Measurements from ENCODE around the gene ZP2. TPM values are rescaled to one million over a fixed set of nuclear protein-coding genes. Genes with fewer than 3 reads are reported as not detected.
"Not testable (repeated sequence)": the region's sequence is repeated elsewhere in the genome, so short reads cannot be mapped to it uniquely, and the experiment has no call there.

ZP2 gene
- polyA plus RNA-seq, result under 1 TPM in 1 of 2 donors, not detected in 1; 0.01 TPM

- Histone ChIP-seq H3K27ac (ENCODE audit: low read depth in 2 of 2, low read length in 1 of 2) (no peak within 1 kb of the TSS), H3K4me3 (ENCODE audit: low read depth in 1 of 2, low read length in 2 of 2) (no peak within 1 kb of the TSS), H3K27me3 (ENCODE audit: control insufficient read depth in 1 of 2, insufficient read depth in 2 of 2, low read length in 2 of 2) (no peaks in the 10 kb centered on the region), H3K9me3 (ENCODE audit: control insufficient read depth in 2 of 2, insufficient read depth in 1 of 2, low read depth in 1 of 2, low read length in 1 of 2) (no peaks in the 10 kb centered on the region), H3K4me1 (ENCODE audit: control insufficient read depth in 2 of 2, insufficient read depth in 2 of 2, low read length in 1 of 2) (no peaks in the 10 kb centered on the region), H3K36me3 (ENCODE audit: control insufficient read depth in 2 of 2, insufficient read depth in 2 of 2, low read length in 1 of 2) (no peaks in the 10 kb centered on the region)
- WGBS, 2 donors, result 70 to 74% methylated on average over 5 of the region's 5 CpGs
Observed at GRCh38 chr16:21211486-21211885, at the start of gene ZP2. TSS of gene ZP2 (minus strand) at chr16:21211574. CDS start at chr16:21211547, 27 bp downstream.

GRCh38 chr16:21257284-21257683, 45.9 kb upstream of the ZP2 start:
- Histone ChIP-seq H3K9me3 (ENCODE audit: control insufficient read depth in 2 of 2, insufficient read depth in 1 of 2, low read depth in 1 of 2, low read length in 1 of 2) (no peaks in the 10 kb centered on the region), H3K36me3 (ENCODE audit: control insufficient read depth in 2 of 2, insufficient read depth in 2 of 2, low read length in 1 of 2) (no peaks in the 10 kb centered on the region), H3K4me3 (ENCODE audit: low read depth in 1 of 2, low read length in 2 of 2) (no peak overlapping the region), H3K27me3 (ENCODE audit: control insufficient read depth in 1 of 2, insufficient read depth in 2 of 2, low read length in 2 of 2) (no peaks in the 10 kb centered on the region), H3K4me1 (ENCODE audit: control insufficient read depth in 2 of 2, insufficient read depth in 2 of 2, low read length in 1 of 2) (no peaks in the 10 kb centered on the region), H3K27ac (ENCODE audit: low read depth in 2 of 2, low read length in 1 of 2) (no peak overlapping the region)
- 85% methylated on average over 4 of the region's 4 CpGs for WGBS, 2 donors

- H3K36me3 ChIP-seq (ENCODE audit: control insufficient read depth in 2 of 2, insufficient read depth in 2 of 2, low read length in 1 of 2), result no peaks in the 10 kb centered on the region
- H3K9me3 ChIP-seq (ENCODE audit: control insufficient read depth in 2 of 2, insufficient read depth in 1 of 2, low read depth in 1 of 2, low read length in 1 of 2), result no peaks in the 10 kb centered on the region
- H3K4me3 ChIP-seq (ENCODE audit: low read depth in 1 of 2, low read length in 2 of 2), result no peak overlapping the region
- H3K4me1 ChIP-seq (ENCODE audit: control insufficient read depth in 2 of 2, insufficient read depth in 2 of 2, low read length in 1 of 2), result no peaks in the 10 kb centered on the region
- 92 to 94% methylated on average over 2 of the region's 2 CpGs for WGBS, 2 donors
- H3K27me3 ChIP-seq (ENCODE audit: control insufficient read depth in 1 of 2, insufficient read depth in 2 of 2, low read length in 2 of 2), result no peaks in the 10 kb centered on the region
- H3K27ac ChIP-seq (ENCODE audit: low read depth in 2 of 2, low read length in 1 of 2), result no peak overlapping the region
Observed at GRCh38 chr16:21256636-21257035, 45.3 kb upstream of the ZP2 start.

- no peaks in the 10 kb centered on the region for H3K9me3 ChIP-seq (ENCODE audit: control insufficient read depth in 2 of 2, insufficient read depth in 1 of 2, low read depth in 1 of 2, low read length in 1 of 2)
- no peak overlapping the region for H3K27ac ChIP-seq (ENCODE audit: low read depth in 2 of 2, low read length in 1 of 2)
- H3K36me3 ChIP-seq (ENCODE audit: control insufficient read depth in 2 of 2, insufficient read depth in 2 of 2, low read length in 1 of 2), result no peaks in the 10 kb centered on the region
- no peaks in the 10 kb centered on the region for H3K4me1 ChIP-seq (ENCODE audit: control insufficient read depth in 2 of 2, insufficient read depth in 2 of 2, low read length in 1 of 2)
- no peak overlapping the region for H3K4me3 ChIP-seq (ENCODE audit: low read depth in 1 of 2, low read length in 2 of 2)
- peaks cover 0 to 4% of the 10 kb centered on the region in 2 donors for H3K27me3 ChIP-seq (ENCODE audit: control insufficient read depth in 1 of 2, insufficient read depth in 2 of 2, low read length in 2 of 2)
- 84 to 86% methylated on average over 3 of the region's 3 CpGs for WGBS, 2 donors
Observed at GRCh38 chr16:21253470-21253869, 42.1 kb upstream of the ZP2 start.

- Histone ChIP-seq H3K9me3 (ENCODE audit: control insufficient read depth in 2 of 2, insufficient read depth in 1 of 2, low read depth in 1 of 2, low read length in 1 of 2) (no peaks in the 10 kb centered on the region), H3K4me3 (ENCODE audit: low read depth in 1 of 2, low read length in 2 of 2) (no peak overlapping the region), H3K4me1 (ENCODE audit: control insufficient read depth in 2 of 2, insufficient read depth in 2 of 2, low read length in 1 of 2) (no peaks in the 10 kb centered on the region), H3K27me3 (ENCODE audit: control insufficient read depth in 1 of 2, insufficient read depth in 2 of 2, low read length in 2 of 2) (peaks cover 0 to 4% of the 10 kb centered on the region in 2 donors), H3K36me3 (ENCODE audit: control insufficient read depth in 2 of 2, insufficient read depth in 2 of 2, low read length in 1 of 2) (no peaks in the 10 kb centered on the region), H3K27ac (ENCODE audit: low read depth in 2 of 2, low read length in 1 of 2) (no peak overlapping the region)
- WGBS, 2 donors, result 80 to 82% methylated on average over 15 of the region's 15 CpGs
Observed at GRCh38 chr16:21250072-21250923, 38.9 kb upstream of the ZP2 start.

- H3K9me3 ChIP-seq (ENCODE audit: control insufficient read depth in 2 of 2, insufficient read depth in 1 of 2, low read depth in 1 of 2, low read length in 1 of 2); H3K27ac ChIP-seq (ENCODE audit: low read depth in 2 of 2, low read length in 1 of 2); H3K4me1 ChIP-seq (ENCODE audit: control insufficient read depth in 2 of 2, insufficient read depth in 2 of 2, low read length in 1 of 2); H3K36me3 ChIP-seq (ENCODE audit: control insufficient read depth in 2 of 2, insufficient read depth in 2 of 2, low read length in 1 of 2); H3K4me3 ChIP-seq (ENCODE audit: low read depth in 1 of 2, low read length in 2 of 2); H3K27me3 ChIP-seq (ENCODE audit: control insufficient read depth in 1 of 2, insufficient read depth in 2 of 2, low read length in 2 of 2): not testable (repeated sequence)
- WGBS, 2 donors, result 87 to 90% methylated on average over 4 of the region's 4 CpGs
Observed at GRCh38 chr16:21248179-21248578, 36.8 kb upstream of the ZP2 start.

DNA sequence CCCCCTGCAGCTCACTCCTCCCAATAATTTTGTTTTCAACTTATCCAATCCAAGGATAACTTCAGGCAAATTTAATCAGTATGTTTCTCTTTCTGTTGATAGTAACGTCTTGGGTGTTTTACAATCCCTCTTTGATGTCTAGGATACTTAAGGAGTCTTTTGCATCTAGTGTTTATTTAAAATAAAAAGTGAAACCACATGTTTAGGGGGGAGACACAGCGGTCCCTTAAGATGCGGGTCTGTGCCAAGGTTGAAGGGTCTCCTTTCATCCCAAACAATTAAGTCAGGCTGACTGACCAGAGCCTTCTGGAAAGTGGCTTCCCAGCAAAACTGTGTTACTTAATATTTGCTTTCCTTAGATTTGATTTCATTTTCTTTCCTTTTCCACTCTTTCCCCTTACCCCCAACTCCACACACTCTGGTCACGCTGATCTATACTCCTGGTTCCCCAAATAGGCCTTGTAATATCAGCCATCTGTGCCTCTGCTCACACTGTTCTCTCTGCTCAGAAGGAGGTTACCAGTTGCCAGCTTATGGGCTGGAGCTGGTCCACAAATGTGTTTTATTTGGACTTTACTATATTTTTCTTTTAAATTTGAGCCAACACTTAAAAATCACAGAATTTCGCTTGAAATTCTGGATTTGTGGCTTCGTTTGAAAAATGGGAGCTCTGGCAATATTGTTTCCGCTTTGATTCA, 33.3 kb upstream of the ZP2 start:
- H3K27me3 ChIP-seq (ENCODE audit: control insufficient read depth in 1 of 2, insufficient read depth in 2 of 2, low read length in 2 of 2), result peaks cover 0 to under 1% of the 10 kb centered on the region in 2 donors
- no peak overlapping the region for H3K4me3 ChIP-seq (ENCODE audit: low read depth in 1 of 2, low read length in 2 of 2)
- no peaks in the 10 kb centered on the region for H3K9me3 ChIP-seq (ENCODE audit: control insufficient read depth in 2 of 2, insufficient read depth in 1 of 2, low read depth in 1 of 2, low read length in 1 of 2)
- no peaks in the 10 kb centered on the region for H3K36me3 ChIP-seq (ENCODE audit: control insufficient read depth in 2 of 2, insufficient read depth in 2 of 2, low read length in 1 of 2)
- WGBS, 2 donors, result 53 to 62% methylated on average over 7 of the region's 7 CpGs
- H3K4me1 ChIP-seq (ENCODE audit: control insufficient read depth in 2 of 2, insufficient read depth in 2 of 2, low read length in 1 of 2), result no peaks in the 10 kb centered on the region
- no peak overlapping the region for H3K27ac ChIP-seq (ENCODE audit: low read depth in 2 of 2, low read length in 1 of 2)

- H3K27ac ChIP-seq (ENCODE audit: low read depth in 2 of 2, low read length in 1 of 2), result no peak overlapping the region
- H3K27me3 ChIP-seq (ENCODE audit: control insufficient read depth in 1 of 2, insufficient read depth in 2 of 2, low read length in 2 of 2), result no peaks in the 10 kb centered on the region
- no peaks in the 10 kb centered on the region for H3K9me3 ChIP-seq (ENCODE audit: control insufficient read depth in 2 of 2, insufficient read depth in 1 of 2, low read depth in 1 of 2, low read length in 1 of 2)
- H3K4me3 ChIP-seq (ENCODE audit: low read depth in 1 of 2, low read length in 2 of 2), result no peak overlapping the region
- WGBS, 2 donors, result 24 to 34% methylated on average over 2 of the region's 2 CpGs
- H3K36me3 ChIP-seq (ENCODE audit: control insufficient read depth in 2 of 2, insufficient read depth in 2 of 2, low read length in 1 of 2), result no peaks in the 10 kb centered on the region
- no peaks in the 10 kb centered on the region for H3K4me1 ChIP-seq (ENCODE audit: control insufficient read depth in 2 of 2, insufficient read depth in 2 of 2, low read length in 1 of 2)
Observed at GRCh38 chr16:21242756-21243155, 31.4 kb upstream of the ZP2 start.

DNA sequence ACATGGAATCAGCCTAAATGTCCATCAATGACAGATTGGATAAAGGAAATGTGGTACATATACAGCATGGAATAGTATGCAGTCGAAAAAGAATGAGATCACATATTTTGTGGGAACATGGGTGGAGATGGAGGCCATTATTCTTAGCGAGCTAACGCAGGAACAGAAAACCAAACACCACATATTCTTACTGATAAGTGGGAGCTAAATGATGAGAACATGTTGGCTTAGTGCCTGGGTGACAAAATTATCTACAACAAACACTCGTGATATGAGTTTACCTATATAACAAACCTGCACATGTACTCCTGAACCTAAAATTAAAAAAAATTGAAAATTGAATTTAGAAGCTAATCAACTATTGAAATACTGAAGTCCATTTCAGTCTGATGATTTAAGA, 28.3 kb upstream of the ZP2 start:
- 68 to 79% methylated on average over 4 of the region's 4 CpGs for WGBS, 2 donors
- H3K4me3 ChIP-seq (ENCODE audit: low read depth in 1 of 2, low read length in 2 of 2), result no peak overlapping the region
- no peaks in the 10 kb centered on the region for H3K9me3 ChIP-seq (ENCODE audit: control insufficient read depth in 2 of 2, insufficient read depth in 1 of 2, low read depth in 1 of 2, low read length in 1 of 2)
- H3K4me1 ChIP-seq (ENCODE audit: control insufficient read depth in 2 of 2, insufficient read depth in 2 of 2, low read length in 1 of 2), result no peaks in the 10 kb centered on the region
- H3K27ac ChIP-seq (ENCODE audit: low read depth in 2 of 2, low read length in 1 of 2), result no peak overlapping the region
- no peaks in the 10 kb centered on the region for H3K27me3 ChIP-seq (ENCODE audit: control insufficient read depth in 1 of 2, insufficient read depth in 2 of 2, low read length in 2 of 2)
- H3K36me3 ChIP-seq (ENCODE audit: control insufficient read depth in 2 of 2, insufficient read depth in 2 of 2, low read length in 1 of 2), result no peaks in the 10 kb centered on the region

Data from esophagus (tissue), 2 donors.